Muscle of leg (tissue), 11 donors: Measurements from ENCODE around the gene PNPLA5. TPM values are rescaled to one million over a fixed set of nuclear protein-coding genes. Genes with fewer than 3 reads are reported as not detected.
"Not testable (repeated sequence)": the region's sequence is repeated elsewhere in the genome, so short reads cannot be mapped to it uniquely, and the experiment has no call there.

Source experiments
- DNase-seq: peaks from one replicate; pipeline ENCODE4 v3.0.0; 2013
- H3K27ac ChIP-seq: one replicate; pipeline ENCODE4 v1.5.1; 2013; ENCODE audit warnings: mild to moderate bottlenecking, low read length, control low read depth
- H3K27me3 ChIP-seq: one replicate; pipeline ENCODE4 v1.6.1; 2013; ENCODE audit warnings: low read length; ENCODE audit not compliant: control insufficient read depth, insufficient read depth
- H3K36me3 ChIP-seq: one replicate; pipeline ENCODE4 v1.6.1; 2013; ENCODE audit warnings: low read length; ENCODE audit not compliant: control insufficient read depth, insufficient read depth
- H3K4me1 ChIP-seq: one replicate; pipeline ENCODE4 v1.6.1; 2013; ENCODE audit warnings: low read length; ENCODE audit not compliant: control insufficient read depth, insufficient read depth
- H3K4me3 ChIP-seq: one replicate; pipeline ENCODE4 v1.5.1; 2013; ENCODE audit warnings: low read length, control low read depth
- H3K9me3 ChIP-seq: replicated peaks from 2 replicates; pipeline ENCODE4 v1.6.1; 2013; ENCODE audit warnings: low read depth, low read length; ENCODE audit not compliant: control insufficient read depth
- WGBS: methylation state at CpG from one replicate; pipeline ENCODE4 v1.1.5; 2013; ENCODE audit warnings: missing lambda C conversion rate; ENCODE audit not compliant: insufficient coverage; 5-methylcytosine and 5-hydroxymethylcytosine counted together
- polyA plus RNA-seq, 8 donors: library from polyadenylated mRNA; unstranded; fragments of 120-200 nt; gene quantifications; one replicate each; pipeline versions ENCODE4 v1.2.1 to v1.2.3, GENCODE V29; 2013; ENCODE audit warnings: inconsistent platforms in 1 of 8, low replicate concordance in 1 of 8; ENCODE audit not compliant: insufficient read length in 8 of 8, insufficient read depth in 1 of 8
- total RNA-seq: library from RNA; stranded (reverse); fragments of 120-200 nt; gene quantifications from one replicate; pipeline ENCODE4 v1.2.4, GENCODE V29; 2013

PNPLA5 gene
- total and polyA plus RNA-seq, 9 donors: 0.12 TPM; not detected in 8

GRCh38 chr22:43882122-43882767, 9.6 kb downstream of the PNPLA5 start:
- WGBS: 74% methylated on average over 7 of the region's 9 CpGs
- no peaks in the 10 kb centered on the region for H3K4me1 ChIP-seq
- H3K27me3 ChIP-seq: peaks cover 8% of the 10 kb centered on the region
- DNase-seq: no peak
- H3K4me3 ChIP-seq: no peak overlapping the region
- no peaks in the 10 kb centered on the region for H3K9me3 ChIP-seq
- no peaks in the 10 kb centered on the region for H3K36me3 ChIP-seq
- H3K27ac ChIP-seq: no peak overlapping the region

GRCh38 chr22:43881091-43882061, 10.4 kb downstream of the PNPLA5 start:
- 82% methylated on average over 17 of the region's 19 CpGs for WGBS
- H3K27me3 ChIP-seq: peaks cover 7% of the 10 kb centered on the region
- no peak overlapping the region for H3K4me3 ChIP-seq
- H3K27ac ChIP-seq: no peak overlapping the region
- H3K4me1 ChIP-seq: no peaks in the 10 kb centered on the region
- H3K36me3 ChIP-seq: no peaks in the 10 kb centered on the region
- no peak for DNase-seq
- H3K9me3 ChIP-seq: no peaks in the 10 kb centered on the region

GRCh38 chr22:43880541-43880991, 11.2 kb downstream of the PNPLA5 start:
- Histone ChIP-seq H3K4me3 (no peak overlapping the region), H3K4me1 (no peaks in the 10 kb centered on the region), H3K36me3 (no peaks in the 10 kb centered on the region), H3K27me3 (peaks cover 3% of the 10 kb centered on the region), H3K9me3 (no peaks in the 10 kb centered on the region), H3K27ac (no peak overlapping the region)
- no peak for DNase-seq
- 72% methylated on average over 12 of the region's 15 CpGs for WGBS

- Histone ChIP-seq H3K4me1 (no peaks in the 10 kb centered on the region), H3K36me3 (no peaks in the 10 kb centered on the region), H3K4me3 (no peak overlapping the region), H3K9me3 (no peaks in the 10 kb centered on the region), H3K27me3 (no peaks in the 10 kb centered on the region), H3K27ac (no peak overlapping the region)
- DNase-seq: no peak
- 91% methylated on average over 9 of the region's 14 CpGs for WGBS
Observed at GRCh38 chr22:43879901-43880540, 11.8 kb downstream of the PNPLA5 start.

- 67% methylated on average over 12 of the region's 12 CpGs for whole genome bisulfite sequencing
- Histone ChIP-seq H3K4me3 (no peak overlapping the region), H3K27me3 (no peaks in the 10 kb centered on the region), H3K36me3 (no peaks in the 10 kb centered on the region), H3K9me3 (no peaks in the 10 kb centered on the region), H3K4me1 (no peaks in the 10 kb centered on the region), H3K27ac (no peak overlapping the region)
- DNase-seq: no peak
Observed at GRCh38 chr22:43878831-43879550, 12.8 kb downstream of the PNPLA5 start.

GRCh38 chr22:43878079-43878795, 13.6 kb downstream of the PNPLA5 start:
- Histone ChIP-seq H3K27me3 (no peaks in the 10 kb centered on the region), H3K36me3 (no peaks in the 10 kb centered on the region), H3K4me1 (no peaks in the 10 kb centered on the region), H3K9me3 (no peaks in the 10 kb centered on the region), H3K27ac (no peak overlapping the region), H3K4me3 (no peak overlapping the region)
- 39% methylated on average over 6 of the region's 12 CpGs for whole genome bisulfite sequencing
- no peak for DNase-seq

GRCh38 chr22:43876866-43877509, 14.8 kb downstream of the PNPLA5 start:
- no peak for DNase-seq
- H3K27me3 ChIP-seq: no peaks in the 10 kb centered on the region
- no peaks in the 10 kb centered on the region for H3K9me3 ChIP-seq
- H3K36me3 ChIP-seq: no peaks in the 10 kb centered on the region
- H3K4me3 ChIP-seq: no peak overlapping the region
- H3K4me1 ChIP-seq: no peaks in the 10 kb centered on the region
- WGBS: 63% methylated on average over 2 of the region's 5 CpGs
- no peak overlapping the region for H3K27ac ChIP-seq

- no CpG with 5 or more reads among the region's 5 CpGs for WGBS
- no peaks in the 10 kb centered on the region for H3K9me3 ChIP-seq
- no peaks in the 10 kb centered on the region for H3K27me3 ChIP-seq
- DNase-seq: no peak
- H3K4me1 ChIP-seq: no peaks in the 10 kb centered on the region
- no peaks in the 10 kb centered on the region for H3K36me3 ChIP-seq
- no peak overlapping the region for H3K27ac ChIP-seq
- no peak overlapping the region for H3K4me3 ChIP-seq
Observed at GRCh38 chr22:43869799-43870198, 22.0 kb downstream of the PNPLA5 start.

- H3K27me3 ChIP-seq, DNase-seq: not testable (repeated sequence)
- 60% methylated on average over 2 of the region's 4 CpGs for WGBS
Observed at GRCh38 chr22:43869001-43869400, 22.8 kb downstream of the PNPLA5 start.

More at GRCh38 chr22:43869001-43869400, 22.8 kb downstream of the PNPLA5 start:
- H3K4me3 ChIP-seq, H3K9me3 ChIP-seq, H3K4me1 ChIP-seq, H3K36me3 ChIP-seq, H3K27ac ChIP-seq: not testable (repeated sequence)
